SW480 (cell line): Measurements from ENCODE around the gene SGTB.

Experiments used
- DNase-seq: peaks from one replicate; pipeline ENCODE4 v3.0.0-alpha.2; 2016; ENCODE audit warnings: low spot score

Gene SGTB

GRCh38 chr5:65721720-65722574 is at the start of gene SGTB, which contains the start of gene NLN:
TSS of gene SGTB (minus strand) at chr5:65722109. CDS start at chr5:65720807, 1,302 bp downstream.
TSS of gene NLN (plus strand) at chr5:65722205. CDS start at chr5:65722374, 169 bp downstream.
- DNase-seq, result peak; percentile 72

GRCh38 chr5:65771266-65771665 is 49.4 kb upstream of the SGTB start:
- peak; percentile 61 for DNase-seq

GRCh38 chr5:65769539-65769938 is 47.6 kb upstream of the SGTB start:
- DNase-seq, result peak; percentile 7

DNA sequence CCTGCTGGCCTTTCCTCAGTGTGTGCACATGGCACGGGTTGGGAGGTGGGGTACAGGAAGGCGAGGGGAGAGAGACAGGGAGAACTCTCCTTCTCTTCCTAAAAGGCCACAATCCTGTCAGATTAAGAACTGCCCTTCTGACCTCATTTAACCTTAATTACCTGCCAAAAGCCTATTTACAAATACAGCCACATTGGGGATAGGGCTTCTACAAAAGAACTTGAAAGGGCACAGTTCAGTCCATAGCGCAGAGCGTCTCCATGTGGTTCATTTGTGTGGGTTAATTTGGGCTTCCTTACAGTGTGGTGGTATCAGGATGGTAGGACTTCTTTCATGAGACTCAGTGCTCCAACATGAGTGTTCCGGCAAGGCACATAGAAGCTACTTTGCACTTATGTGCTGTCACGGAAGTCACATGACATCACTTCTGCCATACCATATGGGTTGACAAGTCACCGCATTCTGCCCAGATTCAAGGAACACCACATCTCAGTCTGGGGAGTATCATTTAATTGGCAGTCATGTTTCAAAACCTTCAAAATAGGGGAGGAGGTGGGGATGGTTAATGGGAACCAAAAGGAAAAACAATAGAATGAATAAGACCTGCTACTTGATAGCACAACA is 46.9 kb upstream of the SGTB start:
- no peak for DNase-seq

- no peak for DNase-seq
These were observed 45.7 kb upstream of the SGTB start for GRCh38 chr5:65767565-65767964.

GRCh38 chr5:65766781-65767180 is 44.9 kb upstream of the SGTB start:
- no peak for DNase-seq

- DNase-seq, result no peak
These were observed 44.3 kb upstream of the SGTB start for GRCh38 chr5:65766175-65766574.

DNA sequence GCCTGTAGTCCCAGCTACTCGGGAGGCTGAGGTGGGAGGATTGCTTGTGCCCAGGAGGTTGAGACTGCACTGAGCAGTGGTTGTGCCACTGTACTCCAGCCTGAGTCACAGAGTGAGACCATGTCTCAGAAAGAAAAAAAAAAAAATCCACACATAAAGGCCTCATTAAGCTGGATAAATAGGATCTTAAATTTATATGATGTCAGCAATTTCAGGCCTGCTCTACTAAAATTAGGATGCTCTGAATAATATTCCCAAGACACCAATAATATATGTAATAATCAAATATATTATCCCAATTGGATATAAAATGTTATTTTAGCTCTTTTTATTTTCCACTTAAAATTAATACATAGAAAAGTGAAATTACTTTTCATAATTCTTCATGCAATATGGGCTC is 43.7 kb upstream of the SGTB start:
- no peak for DNase-seq

DNA sequence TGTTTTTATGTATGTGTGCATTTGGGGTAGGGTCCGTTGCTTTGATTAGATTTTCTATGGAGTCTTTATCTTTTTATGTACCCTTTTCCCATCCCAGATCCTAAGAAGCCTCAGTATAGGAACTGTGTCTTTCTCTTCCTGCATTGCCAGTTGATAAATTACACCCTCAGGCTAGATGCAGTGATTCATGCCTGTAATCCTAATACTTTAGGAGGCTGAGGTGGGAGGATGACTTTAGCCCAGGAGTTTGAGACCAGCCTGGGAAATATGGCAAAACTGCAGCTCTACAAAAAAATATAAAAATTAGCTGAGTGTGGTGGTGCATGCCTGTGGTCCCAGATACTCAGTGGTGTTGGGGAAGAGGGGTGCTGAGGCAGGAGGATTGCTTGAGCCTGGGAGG is 40.3 kb upstream of the SGTB start:
- DNase-seq, result no peak

DNA sequence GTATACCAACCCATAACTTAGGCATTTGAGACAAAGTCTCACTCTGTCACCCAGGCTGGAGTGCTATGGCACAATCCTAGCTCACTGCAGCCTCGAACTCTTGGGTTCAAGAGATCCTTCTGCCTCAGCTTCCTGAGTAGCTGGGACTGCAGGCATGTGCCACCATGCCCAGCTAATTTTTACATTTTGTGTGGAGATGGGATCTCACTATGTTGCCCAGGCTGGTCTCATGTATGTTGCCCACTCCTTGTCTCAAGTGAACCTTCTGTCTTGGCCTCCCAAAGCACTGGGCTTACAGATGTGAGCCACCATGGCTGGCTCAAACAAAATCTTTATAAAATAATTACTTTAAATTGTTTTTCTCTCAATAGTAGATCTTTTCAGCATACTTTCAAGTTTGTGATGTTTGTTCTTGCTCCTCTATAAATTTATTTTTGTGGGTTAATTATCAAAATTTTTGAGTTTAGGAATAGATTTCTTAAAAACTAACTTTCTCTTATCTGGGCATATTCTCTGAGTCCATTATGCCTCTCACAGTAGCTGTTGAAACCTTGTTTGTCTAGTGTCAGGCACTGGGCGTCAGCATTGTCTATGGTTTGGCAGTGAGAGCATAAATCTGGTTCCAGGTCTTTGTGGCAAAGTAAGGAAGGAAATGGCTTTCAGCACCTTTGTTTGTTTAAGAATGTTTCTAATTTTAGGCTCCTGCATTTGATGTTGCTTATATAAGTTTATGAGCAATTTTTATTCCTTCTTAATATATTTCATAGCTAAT is 38.8 kb upstream of the SGTB start:
- no peak for DNase-seq

GRCh38 chr5:65758546-65759144 is 36.7 kb upstream of the SGTB start:
- no peak for DNase-seq

- no peak for DNase-seq
These were observed 31.3 kb upstream of the SGTB start for GRCh38 chr5:65753189-65753588.

- no peak for DNase-seq
These were observed 29.0 kb upstream of the SGTB start for GRCh38 chr5:65750938-65751337.

GRCh38 chr5:65749956-65750355 is 28.0 kb upstream of the SGTB start:
- no peak for DNase-seq

GRCh38 chr5:65749221-65749844 is 27.4 kb upstream of the SGTB start:
- DNase-seq, result no peak

GRCh38 chr5:65742565-65743231 is 20.8 kb upstream of the SGTB start:
- DNase-seq, result peak; percentile 51

DNA sequence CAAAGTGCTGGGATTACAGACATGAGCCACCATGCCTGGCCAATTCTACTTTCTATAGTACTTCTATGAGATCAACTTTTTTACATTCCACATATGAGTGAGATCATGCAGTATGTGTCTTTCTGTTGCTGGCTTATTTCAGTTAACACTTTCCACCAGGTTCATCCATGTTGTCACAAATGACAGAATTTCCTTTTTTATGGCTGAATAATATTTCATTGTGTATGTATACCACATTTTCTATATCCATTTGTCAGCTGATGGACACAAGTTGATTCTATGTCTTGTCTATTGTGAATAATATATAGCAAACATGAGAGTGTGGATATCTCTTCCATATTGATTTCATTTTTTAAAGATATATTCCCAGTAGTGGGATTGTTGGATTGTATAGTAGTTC is 17.3 kb upstream of the SGTB start:
- no peak for DNase-seq

DNA sequence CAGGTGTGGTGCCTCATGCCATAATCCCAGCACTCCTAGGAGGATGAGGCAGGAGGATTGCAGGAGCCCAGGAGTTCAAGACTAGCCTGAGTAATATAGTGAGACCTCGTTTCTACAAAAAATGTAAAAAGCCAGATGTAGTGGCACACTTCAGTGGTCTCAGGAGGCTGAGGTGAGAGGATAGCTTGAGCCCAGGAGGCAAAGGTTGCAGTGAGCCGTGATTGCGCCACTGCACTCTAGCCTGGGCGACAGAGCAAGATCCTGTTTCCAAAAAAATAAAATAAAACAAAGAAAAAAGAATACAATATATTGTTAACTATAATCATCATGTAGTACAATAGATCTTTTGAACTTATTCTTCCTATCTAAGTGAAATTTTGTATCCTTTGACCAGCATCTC is 16.4 kb upstream of the SGTB start:
- DNase-seq, result no peak

- DNase-seq, result no peak
These were observed 15.9 kb upstream of the SGTB start for GRCh38 chr5:65737842-65738241.

GRCh38 chr5:65736011-65736410 is 14.1 kb upstream of the SGTB start:
- no peak for DNase-seq

GRCh38 chr5:65734921-65735320 is 13.0 kb upstream of the SGTB start:
- no peak for DNase-seq
